Psoas muscle (tissue), 8 donors: ENCODE results near the gene CCAR1. TPM values are rescaled to one million over a fixed set of nuclear protein-coding genes. Genes with fewer than 3 reads are reported as not detected.
"Not testable (repeated sequence)": the region's sequence is repeated elsewhere in the genome, so short reads cannot be mapped to it uniquely, and the experiment has no call there.

Experiments used
- ATAC-seq, 4 donors: fragments of 200-7000 bp; cut with Tn5 transposase; one replicate each; pipeline ENCODE4 v1.9.1; 2020; ENCODE audit warnings: moderate library complexity in 3 of 4, mild to moderate bottlenecking in 2 of 4
- DNase-seq, 2 donors: peaks; one replicate each; pipeline ENCODE4 v3.0.0-alpha.2; 2020
- H3K27ac ChIP-seq: fragments of 200-600 bp; one replicate; pipeline ENCODE4 v1.8.0; 2022
- H3K27me3 ChIP-seq, 3 donors: fragments of 200-600 bp in 1 of 3; one replicate each; pipeline versions ENCODE4 v1.6.1 to v1.8.0; 2013 to 2022; ENCODE audit warnings: low read length in 2 of 3, mild to moderate bottlenecking in 2 of 3, moderate library complexity in 1 of 3; ENCODE audit not compliant: insufficient read depth in 3 of 3
- H3K36me3 ChIP-seq, 2 donors: fragments of 200-600 bp in 1 of 2; one replicate each; pipeline versions ENCODE4 v1.6.1 to v1.8.0; 2013 to 2022; ENCODE audit warnings: low read depth in 1 of 2, mild to moderate bottlenecking in 1 of 2, moderate library complexity in 1 of 2; ENCODE audit not compliant: insufficient read depth in 1 of 2
- H3K4me1 ChIP-seq: fragments of 200-600 bp; one replicate; pipeline ENCODE4 v1.8.0; 2022
- H3K4me3 ChIP-seq: fragments of 200-600 bp; one replicate; pipeline ENCODE4 v1.8.0; 2022; ENCODE audit warnings: mild to moderate bottlenecking
- H3K9me3 ChIP-seq: fragments of 200-600 bp; one replicate; pipeline ENCODE4 v1.8.0; 2022
- CTCF ChIP-seq: fragments of 200-600 bp; IDR thresholded peaks from one replicate; pipeline ENCODE4 v1.8.0; 2022; ENCODE audit warnings: antibody characterized with exemption
- WGBS, 3 donors: extraction: QIAGEN DNeasy Blood & Tissue Kit; methylation state at CpG; one replicate each; pipeline versions ENCODE4 v1.1.6 to v1.1.7; 2013; 5-methylcytosine and 5-hydroxymethylcytosine counted together
- intact Hi-C, 2 donors: fragments of 100-400 bp; cut with DNase I; formaldehyde crosslinking; loops; one replicate each; pipeline versions ENCODE4 v1.11.0 to v1.14.2; 2022
- polyA plus RNA-seq, 3 donors: library from polyadenylated mRNA; stranded (reverse); fragments of 200-250 nt; gene quantifications; one replicate each; pipeline ENCODE4 v1.2.3, GENCODE V29; 2013
- total RNA-seq, 4 donors: library from RNA; stranded (reverse); fragmentation: NEBNext Ultra II Directional in 2 of 4; extraction: Animal tissue kit (Norgen Biotek cat#: 25700) in 2 of 4; gene quantifications; one replicate each; pipeline versions ENCODE4 v1.2.1 to v1.2.4, GENCODE V29; 2021 to 2023
- donor health status: healthy with polysubstance abuse.
- donor health status: DM: no; HTN: no; CAD: no; lungs with moderate emphysema.
- donor health status: Bipolar disorder and iron deficiency.
- donor health status: healthy.
- donor health status: DM: yes; HTN: yes; CAD: no.
- donor health status: DM: no; HTN: no; CAD: no.
- donor health status: DM: no; HTN: no; CAD: no.
- donor health status: DM: yes; HTN: yes; CAD: no.

Gene CCAR1
- total and polyA plus RNA-seq, 7 donors = 22.1 to 52.8 (median 31.0) TPM

DNA sequence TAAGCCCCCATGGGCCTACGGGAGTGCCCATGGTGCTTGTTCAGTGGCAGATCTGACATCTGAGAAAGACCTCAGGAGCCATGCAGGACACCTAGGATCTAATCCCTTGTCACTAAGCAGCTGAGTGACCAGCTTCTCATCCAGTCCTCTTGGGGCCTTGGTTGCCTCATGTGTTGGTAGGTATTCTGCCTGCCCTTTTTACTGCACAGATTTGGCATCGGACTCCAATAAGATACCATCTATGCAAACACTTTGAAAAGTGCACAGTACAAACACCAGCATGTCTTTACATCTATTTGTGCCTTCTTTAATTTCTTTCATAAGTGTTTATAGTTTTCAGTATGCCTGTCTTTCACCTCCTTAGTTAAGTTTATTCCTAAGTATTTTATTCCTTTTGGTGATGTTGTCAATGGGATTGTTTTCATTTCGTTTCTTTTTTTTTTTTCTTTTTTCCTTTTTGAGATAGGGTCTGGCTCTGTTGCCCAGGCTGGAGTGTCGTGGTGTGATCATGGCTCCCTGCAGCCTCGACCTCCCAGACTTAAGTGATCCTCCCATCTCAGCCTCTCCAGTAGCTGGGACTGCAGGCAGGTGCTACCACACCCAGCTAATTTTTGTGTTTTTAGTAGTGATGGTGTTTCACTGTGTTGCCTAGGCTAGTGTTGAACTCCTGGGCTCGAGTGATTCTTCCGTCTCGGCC, 116.7 kb downstream of the CCAR1 start:
- no peak for DNase-seq
- 90 to 92% (median 92%) methylated on average over 8 of the region's 8 CpGs for WGBS, 3 donors

GRCh38 chr10:68840650-68841049, 119.6 kb downstream of the CCAR1 start:
- not testable (repeated sequence) for ATAC-seq, H3K27me3 ChIP-seq
- 95 to 97% (median 95%) methylated on average over 9 of the region's 9 CpGs for WGBS, 3 donors

More for the DNA sequence above, 116.7 kb downstream of the CCAR1 start:
- no peak overlapping the region for H3K27ac ChIP-seq
- H3K9me3 ChIP-seq = no peaks in the 10 kb centered on the region
- no peaks in the 10 kb centered on the region for H3K4me1 ChIP-seq
- TF ChIP-seq CTCF = no peak
- no peaks in the 10 kb centered on the region for H3K27me3 ChIP-seq
- no peak for ATAC-seq
- intact Hi-C loops = no loop called here
- no peaks in the 10 kb centered on the region for H3K36me3 ChIP-seq
- H3K4me3 ChIP-seq = no peak overlapping the region

More at GRCh38 chr10:68840650-68841049, 119.6 kb downstream of the CCAR1 start:
- H3K36me3 ChIP-seq, H3K27ac ChIP-seq, intact Hi-C loops, H3K9me3 ChIP-seq, DNase-seq, H3K4me3 ChIP-seq, H3K4me1 ChIP-seq: not testable (repeated sequence)

Other genes starting within 250 kb of the CCAR1 start
- gene DNA2, start 249.3 kb upstream of the CCAR1 start, total RNA-seq = 1 to 10 TPM; 1.6 to 3.8 (median 1.9) TPM
- 1 to 10 TPM in 2 of 3 donors, under 1 TPM in 1; 0.56 to 1.8 (median 1.5) TPM for gene DNA2, start 249.3 kb upstream of the CCAR1 start, polyA plus RNA-seq
- gene SLC25A16, start 193.7 kb upstream of the CCAR1 start, total RNA-seq = 10 to 100 TPM in 3 of 4 donors, 1 to 10 TPM in 1; 9.6 to 14.0 (median 13.2) TPM
- 10 to 100 TPM in 1 of 3 donors, 1 to 10 TPM in 2; 3.1 to 11.2 (median 4.5) TPM for gene SLC25A16, start 193.7 kb upstream of the CCAR1 start, polyA plus RNA-seq
- 1 to 10 TPM in 3 of 4 donors, under 1 TPM in 1; 0.66 to 1.8 (median 1.1) TPM for gene TET1, start 160.9 kb upstream of the CCAR1 start, total RNA-seq
- under 1 TPM; 0.04 to 0.22 (median 0.09) TPM for gene TET1, start 160.9 kb upstream of the CCAR1 start, polyA plus RNA-seq
- 1 to 10 TPM in 2 of 4 donors, under 1 TPM in 2; 0.30 to 2.4 (median 1.2) TPM for gene STOX1, start 106.3 kb downstream of the CCAR1 start, total RNA-seq
- 1 to 10 TPM in 1 of 3 donors, under 1 TPM in 2; 0.14 to 1.1 (median 0.49) TPM for gene STOX1, start 106.3 kb downstream of the CCAR1 start, polyA plus RNA-seq
- gene DDX50, start 180.1 kb downstream of the CCAR1 start, total RNA-seq = 10 to 100 TPM; 19.7 to 24.7 (median 22.7) TPM
- 10 to 100 TPM; 18.6 to 27.5 (median 20.2) TPM for gene DDX50, start 180.1 kb downstream of the CCAR1 start, polyA plus RNA-seq
- gene DDX21, start 234.9 kb downstream of the CCAR1 start, total RNA-seq = 100 to 1,000 TPM in 1 of 4 donors, 10 to 100 TPM in 3; 30.8 to 120 (median 85.4) TPM
- gene DDX21, start 234.9 kb downstream of the CCAR1 start, polyA plus RNA-seq = 10 to 100 TPM; 31.6 to 90.6 (median 54.5) TPM